Right cardiac atrium (tissue), 5 donors: ENCODE results near the gene SH3GLB2. TPM values are rescaled to one million over a fixed set of nuclear protein-coding genes. Genes with fewer than 3 reads are reported as not detected.

ENCODE experiments used
- ATAC-seq, 2 donors: fragments of 200-7000 bp; cut with Tn5 transposase; one replicate each; pipeline versions ENCODE4 v1.8.0 to v1.9.1; 2020; ENCODE audit warnings: moderate library complexity in 2 of 2, mild to moderate bottlenecking in 1 of 2
- DNase-seq, 3 donors: peaks; one replicate each; pipeline ENCODE4 v3.0.0-alpha.2; 2020
- H3K27ac ChIP-seq: one replicate; pipeline ENCODE4 v1.5.1; 2013; ENCODE audit warnings: mild to moderate bottlenecking, low read length, control low read depth, moderate library complexity
- H3K27me3 ChIP-seq: one replicate; pipeline ENCODE4 v1.6.1; 2013; ENCODE audit not compliant: control insufficient read depth, insufficient read depth
- H3K4me1 ChIP-seq: one replicate; pipeline ENCODE4 v1.6.1; 2013; ENCODE audit warnings: low read length; ENCODE audit not compliant: control insufficient read depth, insufficient read depth
- H3K4me3 ChIP-seq: one replicate; pipeline ENCODE4 v1.5.1; 2013; ENCODE audit warnings: low read length, control low read depth
- H3K9me3 ChIP-seq: one replicate; pipeline ENCODE4 v1.6.1; 2013; ENCODE audit warnings: low read length; ENCODE audit not compliant: control insufficient read depth
- WGBS: extraction: QIAGEN DNeasy Blood & Tissue Kit; methylation state at CpG from one replicate; pipeline ENCODE4 v1.1.7; 2013; 5-methylcytosine and 5-hydroxymethylcytosine counted together
- intact Hi-C, 4 donors: fragments of 100-400 bp; cut with DNase I; formaldehyde crosslinking; loops; one replicate each; pipeline versions ENCODE4 v1.11.0 to v1.14.0; 2022 to 2023
- long read RNA-seq, 4 donors: library from polyadenylated mRNA; unstranded; transcript quantifications; one replicate each; pipeline ENCODE4 v2.0.0, GENCODE V29; 2020 to 2021
- polyA plus RNA-seq: library from polyadenylated mRNA; stranded (reverse); fragments of 200-250 nt; gene quantifications from one replicate; pipeline ENCODE4 v1.2.3, GENCODE V29; 2013
- total RNA-seq, 4 donors: library from RNA; stranded (reverse); fragmentation: NEBNext Ultra II Directional; extraction: Animal tissue kit (Norgen Biotek cat#: 25700); gene quantifications; one replicate each; pipeline ENCODE4 v1.2.1, GENCODE V29; 2021
- donor health status: healthy with polysubstance abuse.
- donor health status: DM: no; HTN: yes; CAD: no.
- donor health status: DM: no; HTN: no; CAD: no.
- donor health status: DM: no; HTN: yes; CAD: no; lungs with severe emphysema.
- donor health status: DM: yes; HTN: yes; CAD: no.

The SH3GLB2 gene
- total RNA-seq (10 to 100 TPM; 36.1 to 47.4 (median 40.2) TPM), polyA plus RNA-seq (45.1 TPM)
- long read RNA-seq, donor 1, full-length matches to known transcripts, result 104 of 144 reads
- long read RNA-seq, donor 1, partial matches to known transcripts, result 9 of 144 reads
- long read RNA-seq, donor 1, other reads (novel, unspliced or antisense), result 31 of 144 reads
- long read RNA-seq, donor 2, transcript SH3GLB2-203 (11 exons, 2,982 nt), result major isoform, 59 of 112 reads
- long read RNA-seq, donor 2, partial matches to known transcripts, result 2 of 112 reads
- long read RNA-seq, donor 2, other reads (novel, unspliced or antisense), result 47 of 112 reads
- long read RNA-seq, donor 3, full-length matches to known transcripts, result 14 of 36 reads
- long read RNA-seq, donor 3, partial matches to known transcripts, result 8 of 36 reads
- long read RNA-seq, donor 3, other reads (novel, unspliced or antisense), result 14 of 36 reads
- long read RNA-seq, donor 4, transcript SH3GLB2-203 (11 exons, 2,982 nt), result major isoform, 84 of 110 reads
- long read RNA-seq, donor 4, partial matches to known transcripts, result 4 of 110 reads
- long read RNA-seq, donor 4, other reads (novel, unspliced or antisense), result 17 of 110 reads

DNA sequence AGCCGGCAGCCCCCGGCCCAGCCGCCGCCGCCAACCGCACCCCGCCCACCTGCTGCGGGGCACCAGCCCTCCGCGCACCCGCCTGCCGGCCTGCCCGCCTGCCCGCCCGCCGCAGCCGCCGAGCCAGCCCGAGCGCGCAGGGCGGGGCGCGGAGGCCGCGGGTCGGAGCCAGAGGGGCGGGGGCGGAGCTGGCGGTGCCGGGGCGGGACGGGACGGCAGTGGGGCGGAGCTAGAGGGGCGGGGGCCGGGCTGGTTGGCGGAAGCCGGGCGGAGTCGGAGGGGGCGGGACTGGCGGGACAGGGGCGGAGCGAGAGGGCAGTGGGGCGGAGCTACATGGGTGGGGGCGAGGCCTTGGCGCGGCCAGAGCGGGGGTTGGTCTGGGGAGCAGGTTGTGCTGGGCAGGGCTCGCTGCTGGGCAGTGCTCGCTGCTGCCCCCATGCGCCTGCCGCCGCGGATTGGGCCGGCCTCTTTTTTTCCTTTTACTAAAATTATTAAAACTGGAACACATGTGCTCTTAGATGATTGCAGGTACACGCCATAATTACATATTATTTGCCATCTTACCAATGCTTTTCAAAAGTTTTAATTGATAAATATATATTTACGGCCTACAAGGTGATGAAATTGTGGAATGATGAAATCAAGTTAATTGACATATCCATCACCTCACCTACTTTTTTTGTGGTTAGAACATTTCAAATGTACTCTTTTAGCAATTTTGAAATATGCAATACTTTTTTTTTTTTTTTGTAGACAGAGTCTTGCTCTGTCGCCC is at the start of gene SH3GLB2:
Gene SH3GLB2, minus strand, starts transcription at position 140 of the 775 bp plus-strand sequence. CDS start 177 bp downstream, outside the sequence.
- DNase-seq (peak; percentile 95 to 99 (median 97)), ATAC-seq (peak; percentile 97 to 98)
- Histone ChIP-seq H3K27me3 (no peaks in the 10 kb centered on the region), H3K9me3 (no peaks in the 10 kb centered on the region), H3K4me1 (peaks cover 3% of the 10 kb centered on the region), H3K4me3 (peak within 1 kb of the TSS; percentile 63), H3K27ac (no peak within 1 kb of the TSS)
- WGBS, result 2% methylated on average over 60 of the region's 60 CpGs
- intact Hi-C loops, result no loop called here

- no peak for DNase-seq
- WGBS, result 87% methylated on average over 10 of the region's 10 CpGs
- H3K27me3 ChIP-seq, result no peaks in the 10 kb centered on the region
- intact Hi-C loops, result no loop called here
- no peaks in the 10 kb centered on the region for H3K9me3 ChIP-seq
- no peak overlapping the region for H3K27ac ChIP-seq
- ATAC-seq, result no peak
- no peak overlapping the region for H3K4me3 ChIP-seq
- peaks cover 5% of the 10 kb centered on the region for H3K4me1 ChIP-seq
These were observed 49.1 kb upstream of the SH3GLB2 start for GRCh38 chr9:129077236-129077635.

DNA sequence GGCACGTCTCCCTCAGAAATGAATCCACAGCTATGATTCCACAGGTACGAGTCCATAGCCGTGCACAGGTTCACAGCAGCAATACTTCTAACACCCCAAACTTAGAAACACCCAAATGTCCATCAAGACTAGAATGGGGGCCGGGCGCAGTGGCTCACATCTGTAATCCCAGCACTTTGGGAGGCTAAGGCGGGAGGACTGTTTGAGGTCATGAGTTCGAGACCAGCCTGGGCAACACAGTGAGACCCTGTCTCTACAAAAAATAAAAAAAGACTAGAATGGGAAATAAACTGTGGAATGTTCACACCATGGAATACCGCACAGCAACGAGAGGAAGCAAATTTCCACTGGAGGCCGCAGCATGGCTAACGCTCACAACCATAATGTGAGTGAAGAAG is 48.5 kb upstream of the SH3GLB2 start:
- intact Hi-C loops, result no loop called here
- no peak overlapping the region for H3K27ac ChIP-seq
- WGBS, result 90% methylated on average over 11 of the region's 11 CpGs
- no peak for DNase-seq
- no peak for ATAC-seq
- H3K4me3 ChIP-seq, result no peak overlapping the region
- no peaks in the 10 kb centered on the region for H3K27me3 ChIP-seq
- H3K4me1 ChIP-seq, result no peaks in the 10 kb centered on the region
- H3K9me3 ChIP-seq, result no peaks in the 10 kb centered on the region

DNA sequence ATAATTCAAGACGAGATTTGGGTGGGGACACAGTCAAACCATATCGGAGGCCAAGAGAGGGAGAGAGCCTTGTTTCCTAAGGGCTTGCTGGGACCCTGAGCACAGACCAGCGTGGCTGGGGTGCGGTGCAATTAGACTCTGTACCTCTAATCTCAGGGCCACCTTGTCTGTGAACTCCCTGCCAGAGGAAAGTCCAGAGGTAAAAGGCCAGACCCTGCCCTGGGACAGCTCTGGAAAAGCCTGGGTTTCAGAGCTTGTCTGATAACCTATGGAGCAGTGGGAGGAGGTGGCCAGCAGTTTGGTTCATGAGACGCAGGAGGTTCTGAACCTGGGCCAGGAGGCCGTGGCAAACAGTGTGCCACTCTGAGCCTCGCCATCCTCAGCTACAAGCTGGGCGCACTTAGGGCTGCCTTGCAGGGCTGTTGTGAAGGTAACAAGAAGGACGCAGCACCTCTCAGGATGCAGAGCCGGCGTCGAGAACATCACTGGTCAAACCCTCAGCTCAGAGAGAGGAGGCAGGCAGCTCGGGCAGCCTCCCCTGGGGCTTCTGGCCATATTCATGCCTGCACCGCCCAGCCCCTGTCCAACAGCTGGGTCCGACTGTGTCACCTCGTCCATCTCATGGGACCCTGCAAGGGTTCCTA is 48.0 kb upstream of the SH3GLB2 start:
- ATAC-seq (no peak), DNase-seq (no peak)
- no peaks in the 10 kb centered on the region for H3K9me3 ChIP-seq
- no peaks in the 10 kb centered on the region for H3K4me1 ChIP-seq
- no peak overlapping the region for H3K4me3 ChIP-seq
- no peak overlapping the region for H3K27ac ChIP-seq
- intact Hi-C loops, result no loop called here
- H3K27me3 ChIP-seq, result no peaks in the 10 kb centered on the region
- WGBS, result 83% methylated on average over 16 of the region's 16 CpGs

- intact Hi-C loops, result no loop called here
- Histone ChIP-seq H3K9me3 (no peaks in the 10 kb centered on the region), H3K4me3 (no peak overlapping the region), H3K27me3 (no peaks in the 10 kb centered on the region), H3K27ac (no peak overlapping the region), H3K4me1 (no peaks in the 10 kb centered on the region)
- no peak for ATAC-seq
- no peak for DNase-seq
- 86% methylated on average over 3 of the region's 3 CpGs for WGBS
These were observed 46.0 kb upstream of the SH3GLB2 start for GRCh38 chr9:129074106-129074505.

- Histone ChIP-seq H3K27me3 (no peaks in the 10 kb centered on the region), H3K4me1 (no peaks in the 10 kb centered on the region)
- 88% methylated on average over 8 of the region's 8 CpGs for WGBS
These were observed 45.3 kb upstream of the SH3GLB2 start for GRCh38 chr9:129073404-129073803.

DNA sequence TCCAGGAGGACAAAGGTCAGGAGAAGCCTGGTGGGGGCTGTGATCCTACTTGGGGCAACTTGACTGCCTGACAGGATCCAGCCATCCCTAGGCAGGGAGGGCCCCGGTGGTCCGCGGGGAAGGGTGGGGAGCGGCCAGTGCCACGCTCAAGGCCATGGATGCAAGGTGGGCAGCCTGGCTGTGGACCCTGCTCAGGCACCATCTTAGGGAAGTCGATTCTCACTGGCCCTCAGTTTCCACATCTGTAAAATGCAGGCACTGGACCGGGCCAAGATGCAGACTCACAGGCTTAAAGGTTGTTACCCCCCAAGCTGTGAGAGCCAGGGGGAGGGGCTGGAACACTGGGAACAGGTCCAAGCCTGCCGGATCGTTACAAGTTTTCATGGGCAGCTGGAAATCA is 44.0 kb upstream of the SH3GLB2 start:
- Histone ChIP-seq H3K4me3 (no peak overlapping the region), H3K4me1 (no peaks in the 10 kb centered on the region), H3K27ac (no peak overlapping the region), H3K9me3 (no peaks in the 10 kb centered on the region), H3K27me3 (no peaks in the 10 kb centered on the region)
- WGBS, result 57% methylated on average over 9 of the region's 9 CpGs
- intact Hi-C loops, result no loop called here
- no peak for DNase-seq
- no peak for ATAC-seq

More at GRCh38 chr9:129073404-129073803, 45.3 kb upstream of the SH3GLB2 start:
- ATAC-seq, result no peak
- no peaks in the 10 kb centered on the region for H3K9me3 ChIP-seq
- H3K4me3 ChIP-seq, result no peak overlapping the region
- no peak for DNase-seq
- H3K27ac ChIP-seq, result no peak overlapping the region
- intact Hi-C loops, result no loop called here

- intact Hi-C loops, result no loop called here
- H3K9me3 ChIP-seq, result no peaks in the 10 kb centered on the region
- H3K4me1 ChIP-seq, result no peaks in the 10 kb centered on the region
- WGBS, result 66% methylated on average over 10 of the region's 10 CpGs
- no peaks in the 10 kb centered on the region for H3K27me3 ChIP-seq
- DNase-seq, result no peak
- no peak overlapping the region for H3K27ac ChIP-seq
- no peak overlapping the region for H3K4me3 ChIP-seq
- ATAC-seq, result no peak
These were observed 43.5 kb upstream of the SH3GLB2 start for GRCh38 chr9:129071526-129072126.

- Histone ChIP-seq H3K9me3 (no peaks in the 10 kb centered on the region), H3K27ac (no peak overlapping the region), H3K4me1 (no peaks in the 10 kb centered on the region), H3K4me3 (no peak overlapping the region), H3K27me3 (no peaks in the 10 kb centered on the region)
- ATAC-seq (no peak), DNase-seq (no peak)
- intact Hi-C loops, result no loop called here
- WGBS, result 74% methylated on average over 21 of the region's 21 CpGs
These were observed 42.8 kb upstream of the SH3GLB2 start for GRCh38 chr9:129070696-129071525.
